Ovary (tissue), 3 donors: ENCODE measurements around the gene SLC66A3.

Experiments
- EP300 ChIP-seq: sonication (generic); formaldehyde crosslinking; IDR thresholded peaks from one replicate; pipeline ENCODE4 v1.6.1; 2017; ENCODE audit warnings: antibody characterized with exemption
- TF ChIP-seq, protein P1 (sequence below), 3 donors: fragments of 450-650 bp in 2 of 3; fragments of 200-600 bp in 1 of 3; IDR thresholded peaks; one replicate each; pipeline versions ENCODE4 v1.5.1 to v1.8.0; 2016 to 2022; ENCODE audit warnings: antibody characterized with exemption in 3 of 3, mild to moderate bottlenecking in 1 of 3
- donor health status: DM: no; HTN: no; CAD: no.

DNA sequence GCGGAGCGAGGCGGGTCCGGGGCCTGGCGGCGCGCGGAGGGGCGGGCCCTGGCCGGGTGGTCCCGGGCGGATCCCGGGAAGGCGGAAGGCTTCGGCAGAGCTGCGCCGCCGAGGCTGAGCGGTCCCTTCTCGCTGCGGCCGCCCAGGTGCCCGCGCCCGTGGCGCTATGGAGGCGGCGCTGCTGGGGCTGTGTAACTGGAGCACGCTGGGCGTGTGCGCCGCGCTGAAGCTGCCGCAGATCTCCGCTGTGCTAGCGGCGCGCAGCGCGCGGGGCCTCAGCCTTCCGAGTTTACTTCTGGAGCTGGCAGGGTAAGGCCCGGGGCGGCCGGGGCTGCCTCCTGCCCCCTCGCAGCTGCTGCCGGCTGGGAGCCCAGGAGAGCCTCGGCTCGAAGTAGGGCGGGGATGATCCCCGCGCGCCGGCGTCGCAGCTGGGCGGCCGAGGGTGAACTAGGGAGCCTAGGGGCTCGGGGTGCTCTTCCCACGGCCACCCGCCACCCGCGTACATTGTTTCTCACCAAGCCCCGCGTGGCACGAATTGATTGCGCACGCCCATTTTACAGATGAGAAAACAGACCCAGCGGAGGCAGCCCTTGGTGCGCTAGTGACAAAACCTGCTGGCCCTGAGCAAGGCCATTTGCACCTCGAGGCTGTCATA is at the start of gene SLC66A3:
- TF ChIP-seq, protein P1, sequence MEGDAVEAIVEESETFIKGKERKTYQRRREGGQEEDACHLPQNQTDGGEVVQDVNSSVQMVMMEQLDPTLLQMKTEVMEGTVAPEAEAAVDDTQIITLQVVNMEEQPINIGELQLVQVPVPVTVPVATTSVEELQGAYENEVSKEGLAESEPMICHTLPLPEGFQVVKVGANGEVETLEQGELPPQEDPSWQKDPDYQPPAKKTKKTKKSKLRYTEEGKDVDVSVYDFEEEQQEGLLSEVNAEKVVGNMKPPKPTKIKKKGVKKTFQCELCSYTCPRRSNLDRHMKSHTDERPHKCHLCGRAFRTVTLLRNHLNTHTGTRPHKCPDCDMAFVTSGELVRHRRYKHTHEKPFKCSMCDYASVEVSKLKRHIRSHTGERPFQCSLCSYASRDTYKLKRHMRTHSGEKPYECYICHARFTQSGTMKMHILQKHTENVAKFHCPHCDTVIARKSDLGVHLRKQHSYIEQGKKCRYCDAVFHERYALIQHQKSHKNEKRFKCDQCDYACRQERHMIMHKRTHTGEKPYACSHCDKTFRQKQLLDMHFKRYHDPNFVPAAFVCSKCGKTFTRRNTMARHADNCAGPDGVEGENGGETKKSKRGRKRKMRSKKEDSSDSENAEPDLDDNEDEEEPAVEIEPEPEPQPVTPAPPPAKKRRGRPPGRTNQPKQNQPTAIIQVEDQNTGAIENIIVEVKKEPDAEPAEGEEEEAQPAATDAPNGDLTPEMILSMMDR (IDR thresholded peaks at IDR 0.05), result no peak
- no peak for TF ChIP-seq EP300
